HL-60 (cell line): Measurements from ENCODE around the gene KLHDC10.

Experiments
- DNase-seq, 2 experiments: peaks; one replicate each; pipeline ENCODE4 v3.0.0-alpha.2; 2010 to 2020; ENCODE audit warnings: low read depth in 1 of 2, low spot score in 1 of 2
- H3K27ac ChIP-seq: fragments of 250-450 bp; sonication (Bioruptor Pico); replicated peaks from 2 replicates; pipeline ENCODE4 v1.5.1; 2020; ENCODE audit warnings: mild to moderate bottlenecking, moderate library complexity
- H3K27me3 ChIP-seq: fragments of 250-450 bp; sonication (Bioruptor Pico); 2 replicates; pipeline ENCODE4 v1.5.1; 2021; ENCODE audit warnings: mild to moderate bottlenecking, moderate library complexity; ENCODE audit not compliant: insufficient read depth, poor library complexity, severe bottlenecking
- H3K4me3 ChIP-seq: replicated peaks from 2 replicates; pipeline ENCODE4 v1.5.1; 2011; ENCODE audit warnings: mild to moderate bottlenecking, control low read depth, low read length; ENCODE audit not compliant: insufficient read depth
- CTCF ChIP-seq: IDR thresholded peaks from one replicate; pipeline ENCODE4 v1.5.1; 2011; ENCODE audit warnings: low read length, control low read depth, inconsistent platforms; ENCODE audit not compliant: insufficient read depth
- GABPA ChIP-seq: IDR thresholded peaks from 2 replicates; pipeline ENCODE4 v1.6.1; 2012; ENCODE audit warnings: low read depth
- POLR2AphosphoS5 ChIP-seq: IDR thresholded peaks from 2 replicates; pipeline ENCODE4 v1.6.1; 2012; ENCODE audit warnings: low read depth
- REST ChIP-seq: IDR thresholded peaks from 2 replicates; pipeline ENCODE4 v1.6.1; 2012; ENCODE audit warnings: low read depth; ENCODE audit not compliant: insufficient replicate concordance
- SPI1 ChIP-seq: IDR thresholded peaks from 2 replicates; pipeline ENCODE4 v1.6.1; 2012; ENCODE audit warnings: low read depth, mild to moderate bottlenecking, borderline replicate concordance

The KLHDC10 gene

GRCh38 chr7:130087364-130087763 is 17.0 kb downstream of the KLHDC10 start:
- H3K4me3 ChIP-seq = no peak overlapping the region
- DNase-seq = no peak
- TF ChIP-seq SPI1 (no peak), CTCF (no peak), GABPA (no peak), REST (no peak), POLR2AphosphoS5 (no peak)
- H3K27me3 ChIP-seq = no peaks in the 10 kb centered on the region
- no peak overlapping the region for H3K27ac ChIP-seq

GRCh38 chr7:130090745-130091532 is 20.6 kb downstream of the KLHDC10 start:
- Histone ChIP-seq H3K27me3 (no peaks in the 10 kb centered on the region), H3K4me3 (no peak overlapping the region), H3K27ac (no peak overlapping the region)
- DNase-seq = no peak
- TF ChIP-seq CTCF = no peak
- TF ChIP-seq GABPA = no peak
- no peak for TF ChIP-seq POLR2AphosphoS5
- no peak for TF ChIP-seq SPI1
- no peak for TF ChIP-seq REST

GRCh38 chr7:130091999-130092398 is 21.7 kb downstream of the KLHDC10 start:
- no peak for TF ChIP-seq POLR2AphosphoS5
- no peak for TF ChIP-seq SPI1
- TF ChIP-seq GABPA = no peak
- TF ChIP-seq REST = no peak
- TF ChIP-seq CTCF = no peak
- no peak for DNase-seq
- no peak overlapping the region for H3K4me3 ChIP-seq
- H3K27me3 ChIP-seq = no peaks in the 10 kb centered on the region
- H3K27ac ChIP-seq = no peak overlapping the region
